GM21576 (cell line): ENCODE data around the gene UBE2V1.
A peak's percentile ranks its signal among the peaks of the same experiment; 100 is the strongest.
"Not testable (repeated sequence)": the region's sequence is repeated elsewhere in the genome, so short reads cannot be mapped to it uniquely, and the experiment has no call there.

ENCODE experiments used
- ATAC-seq: cut with Tn5 transposase; IDR thresholded peaks from one replicate; pipeline ENCODE4 v1.9.1; 2021; ENCODE audit warnings: mild to moderate bottlenecking, moderate library complexity; ENCODE audit not compliant: unreplicated experiment

Gene UBE2V1

DNA sequence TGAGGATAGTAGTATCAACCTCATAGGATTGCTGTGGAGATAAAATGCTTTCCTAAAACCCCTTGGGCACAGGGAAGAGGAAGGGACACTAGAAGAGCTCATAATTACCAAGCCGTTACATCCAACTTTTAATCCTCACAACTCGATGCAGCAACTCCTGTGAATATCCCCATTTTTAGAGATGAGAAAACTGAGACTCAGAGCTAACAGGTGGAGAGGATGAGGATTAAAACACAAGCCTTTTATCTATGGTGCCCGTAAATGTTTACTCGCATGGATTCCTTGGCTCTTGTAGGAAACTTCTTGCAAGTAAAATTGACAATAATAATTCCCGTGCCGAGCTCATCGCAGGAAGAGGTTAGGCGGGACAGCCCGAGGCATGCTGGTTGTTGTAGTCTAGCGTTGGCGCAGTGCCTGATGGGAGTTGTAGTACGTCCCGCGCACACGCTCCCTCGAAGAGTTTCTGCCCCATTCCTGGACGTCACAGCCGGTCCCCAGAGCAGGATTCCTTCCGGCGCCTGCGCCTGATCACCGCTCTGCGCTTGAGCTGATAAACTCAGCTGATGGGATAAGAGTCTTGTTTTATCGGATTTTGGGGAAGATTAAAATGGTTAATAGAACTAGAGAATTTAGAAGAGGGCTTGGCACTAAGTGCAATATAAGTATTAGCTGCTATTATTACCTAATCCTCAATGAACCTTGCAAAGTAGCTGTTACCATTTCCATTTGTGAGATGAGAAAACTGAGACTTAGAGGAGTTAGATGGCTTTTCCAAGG lies 2.8 kb upstream of the UBE2V1 start:
- peak; percentile 58 for ATAC-seq

DNA sequence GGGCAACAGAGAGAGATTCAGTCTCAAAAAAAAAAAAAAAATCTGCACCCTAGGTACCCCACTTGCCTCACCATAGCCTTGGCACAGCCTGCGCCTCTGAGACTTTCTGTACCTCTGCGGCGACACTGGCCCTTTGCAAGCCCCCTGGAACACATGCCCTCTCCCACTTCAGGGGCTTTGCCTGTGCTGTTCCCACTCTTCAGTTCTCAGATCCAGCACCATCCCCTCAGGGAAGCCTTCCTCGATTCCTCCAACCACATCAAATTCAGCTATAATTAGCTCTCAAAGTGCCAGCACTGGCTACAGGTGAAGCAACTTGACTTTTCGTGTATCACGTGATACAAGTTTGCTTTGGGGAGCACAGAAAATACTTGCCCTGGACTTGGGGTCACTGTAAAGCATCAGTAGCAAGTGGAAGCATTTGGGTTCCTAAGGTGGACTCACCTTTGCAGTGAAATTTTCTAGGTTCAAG lies 2.1 kb upstream of the UBE2V1 start:
- no peak for ATAC-seq

DNA sequence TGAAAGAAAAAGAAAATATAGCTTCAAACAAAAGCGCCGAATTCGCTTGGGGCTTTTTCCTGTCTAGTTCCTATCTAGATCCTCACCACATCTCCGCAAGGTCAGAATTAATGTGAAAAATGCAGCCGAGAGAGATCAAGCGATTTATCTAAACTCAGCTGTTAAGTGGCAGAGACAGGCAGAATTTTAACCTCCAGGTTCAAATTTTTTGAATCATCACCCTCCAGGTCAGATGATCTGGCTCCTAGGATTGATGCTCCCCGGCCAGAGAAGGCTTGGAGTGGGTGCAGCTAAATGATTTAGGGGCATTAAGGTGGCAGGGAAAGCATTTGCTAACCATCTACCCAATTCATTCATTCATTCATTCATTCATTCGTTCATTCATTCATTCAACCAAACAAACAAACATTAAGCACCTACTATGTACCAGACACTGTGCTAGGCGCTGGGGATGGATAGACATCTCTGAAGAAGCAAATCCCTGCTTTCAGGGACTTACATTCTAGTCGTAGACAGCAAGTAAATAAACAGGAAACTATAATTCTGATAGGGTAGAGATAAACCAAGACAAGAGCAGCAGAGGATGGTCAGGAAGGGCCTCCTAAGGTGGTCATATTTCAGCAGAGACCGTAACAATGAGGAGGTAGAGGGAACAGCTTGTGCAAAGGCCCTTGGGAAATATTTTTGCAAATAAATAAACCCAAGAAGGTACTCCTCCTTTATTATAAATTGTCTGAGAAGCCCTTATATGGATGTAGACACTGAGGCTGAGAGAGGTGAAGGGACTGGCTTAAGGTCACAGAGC lies 672 bp upstream of the UBE2V1 start:
- ATAC-seq = no peak

DNA sequence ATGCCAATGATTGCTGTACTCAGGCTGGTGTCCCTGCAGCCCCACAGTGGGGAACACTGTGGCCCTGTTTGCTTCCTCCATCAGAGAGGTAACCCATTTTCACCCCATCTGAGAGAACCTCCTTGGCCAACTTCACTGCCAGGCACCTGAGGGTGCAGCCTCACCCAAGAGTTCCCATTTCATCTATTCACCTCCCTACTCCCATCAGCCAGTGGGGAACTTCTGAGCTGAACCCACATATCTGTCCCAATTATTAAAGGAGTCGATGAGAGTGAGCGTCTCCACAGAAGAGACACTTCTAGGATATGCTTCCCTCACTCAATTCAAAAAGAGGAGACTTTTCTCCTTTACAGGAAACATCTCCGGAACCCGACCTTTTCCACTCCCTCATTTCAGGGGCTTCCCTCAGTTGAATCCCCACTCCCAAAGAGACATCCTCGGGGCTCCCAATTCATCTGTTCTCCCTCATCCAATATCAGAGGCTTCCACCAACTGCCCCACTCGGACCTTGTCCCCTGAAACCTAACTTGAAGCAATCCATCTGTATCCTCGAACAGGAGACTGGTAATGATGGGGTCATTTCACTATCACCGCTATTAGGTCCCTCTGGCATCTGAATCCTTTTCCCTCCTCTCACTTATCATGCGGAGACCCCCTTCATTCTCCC lies 988 bp downstream of the UBE2V1 start:
- no peak for ATAC-seq

DNA sequence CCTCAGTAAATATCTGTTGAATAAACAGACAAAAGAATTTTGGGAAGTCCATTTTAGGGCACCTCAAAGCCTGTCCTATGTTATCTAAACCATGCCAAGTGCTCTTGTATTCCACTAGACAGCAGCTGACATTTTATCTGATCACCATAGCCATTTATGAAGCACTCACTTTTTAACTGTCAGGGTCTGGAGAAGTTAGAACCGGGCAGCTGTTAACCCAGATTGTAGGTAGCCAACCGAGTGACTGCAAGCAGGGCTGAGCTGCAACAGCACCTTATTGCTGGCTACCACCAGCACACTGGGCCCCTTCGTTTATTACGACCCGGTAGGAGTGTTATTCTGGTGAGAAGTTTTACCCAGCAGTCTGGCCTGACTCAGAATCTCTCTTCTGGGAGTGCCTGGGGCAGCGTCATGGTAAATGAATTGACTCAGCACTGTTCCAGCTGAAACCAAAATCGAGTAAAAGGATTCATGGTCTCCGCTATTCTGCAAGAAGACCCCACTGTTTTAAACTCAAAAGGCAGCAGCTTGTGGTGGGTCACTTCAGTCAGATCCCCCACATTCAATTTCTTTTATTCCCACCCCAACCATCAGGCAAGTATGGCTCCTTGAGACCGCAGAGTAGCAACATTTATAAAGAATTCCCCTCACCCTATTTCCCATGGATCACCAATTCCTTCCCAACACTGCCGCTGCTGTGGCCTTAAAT lies 1.7 kb downstream of the UBE2V1 start:
- ATAC-seq = no peak

DNA sequence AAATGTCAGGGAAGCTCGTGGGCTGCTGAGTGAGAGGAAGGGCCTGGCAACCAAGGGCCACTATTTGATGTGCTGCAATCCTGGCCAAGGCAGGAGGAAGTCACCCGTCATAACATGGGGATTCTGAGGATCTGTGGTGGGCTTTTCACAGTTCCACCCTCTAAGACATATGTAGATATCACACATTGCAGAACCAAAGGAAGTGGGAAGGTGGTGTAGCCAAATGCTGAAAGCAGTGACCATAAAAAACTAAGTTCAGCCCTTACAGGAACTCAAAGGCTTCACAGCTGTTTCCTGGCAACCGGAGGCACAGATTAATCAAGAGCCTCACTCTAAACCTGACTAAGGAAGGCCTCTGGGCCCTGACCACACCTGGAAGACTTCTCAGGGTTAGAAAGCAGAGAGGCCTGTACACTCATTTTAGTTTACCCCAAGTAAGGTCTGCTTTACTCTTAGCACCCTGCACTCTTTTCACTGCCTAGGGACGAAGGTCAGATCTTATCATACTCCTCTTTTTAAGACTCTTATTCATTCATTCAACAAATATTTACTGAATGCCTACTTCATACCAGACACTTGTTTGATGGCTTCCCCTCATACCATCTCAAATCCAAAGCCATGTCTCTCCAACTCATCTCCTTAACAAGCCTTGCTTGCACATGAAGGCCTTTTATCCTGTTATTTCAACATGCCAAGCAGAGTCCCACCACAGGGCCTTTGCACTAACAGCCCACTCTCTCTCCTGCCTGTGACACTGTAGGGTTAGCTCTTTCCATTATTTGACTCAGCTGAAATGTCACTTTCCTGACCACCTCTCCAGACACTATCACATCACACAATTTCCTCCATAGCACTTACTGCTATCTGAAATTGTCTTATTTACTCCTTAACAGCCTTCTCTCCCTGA lies 2.6 kb downstream of the UBE2V1 start:
- ATAC-seq = no peak

DNA sequence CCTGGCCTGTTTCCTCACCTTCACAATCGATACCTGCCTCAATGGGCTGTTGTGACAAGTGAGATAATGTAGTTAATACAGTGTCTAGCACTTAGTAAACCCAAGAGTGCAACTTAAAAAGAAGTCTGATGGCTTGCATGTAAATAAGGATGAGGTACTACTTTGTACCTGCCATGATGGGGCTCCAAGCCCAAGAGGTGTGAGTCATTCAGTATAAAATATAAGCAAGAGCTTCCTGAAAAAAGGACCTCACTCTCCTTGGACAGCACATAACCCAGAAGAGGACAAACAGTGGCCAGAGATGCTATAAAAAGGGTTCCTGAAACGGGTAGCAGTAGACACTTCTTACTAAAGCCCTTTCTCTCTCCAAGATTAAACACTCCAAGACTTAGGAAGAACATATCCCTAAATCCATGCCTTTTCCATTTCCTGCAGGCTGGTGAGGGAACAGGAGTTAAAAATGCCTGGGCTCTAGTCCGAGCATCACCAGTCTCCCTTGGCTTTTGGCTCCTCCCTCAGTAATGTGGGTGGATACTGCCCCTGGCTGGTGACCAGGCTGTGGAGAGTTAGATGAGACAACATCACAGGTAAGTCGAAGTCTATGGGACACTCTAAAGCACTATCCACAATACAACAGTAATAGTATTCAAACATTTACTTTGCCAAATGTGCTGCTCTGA lies 4.3 kb downstream of the UBE2V1 start:
- ATAC-seq = no peak

DNA sequence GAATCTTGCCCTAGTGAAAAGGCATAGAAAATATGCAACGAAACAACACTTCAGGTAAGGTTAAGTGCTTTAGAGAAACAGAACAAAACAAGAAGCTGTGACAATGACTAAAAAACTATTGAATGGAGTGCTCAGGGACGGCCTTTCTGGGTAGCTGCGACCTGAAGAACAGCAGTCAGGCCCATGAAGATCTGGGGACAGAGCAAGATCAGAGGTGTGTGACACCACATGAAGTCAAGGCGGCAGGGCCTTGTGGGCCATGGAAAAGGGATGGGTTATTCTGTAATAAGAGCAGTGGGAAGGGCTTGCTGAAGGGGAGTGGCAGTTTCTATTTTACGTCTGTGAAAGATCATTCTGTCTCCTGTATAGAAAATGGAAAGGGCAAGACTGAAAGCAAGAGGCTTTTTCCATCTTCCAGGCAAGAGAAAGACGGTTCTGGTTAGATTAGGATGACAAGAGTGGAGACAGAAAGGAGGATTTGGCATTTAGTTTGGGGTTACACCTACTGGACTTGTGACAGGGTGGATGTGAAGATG lies 5.1 kb downstream of the UBE2V1 start:
- no peak for ATAC-seq

DNA sequence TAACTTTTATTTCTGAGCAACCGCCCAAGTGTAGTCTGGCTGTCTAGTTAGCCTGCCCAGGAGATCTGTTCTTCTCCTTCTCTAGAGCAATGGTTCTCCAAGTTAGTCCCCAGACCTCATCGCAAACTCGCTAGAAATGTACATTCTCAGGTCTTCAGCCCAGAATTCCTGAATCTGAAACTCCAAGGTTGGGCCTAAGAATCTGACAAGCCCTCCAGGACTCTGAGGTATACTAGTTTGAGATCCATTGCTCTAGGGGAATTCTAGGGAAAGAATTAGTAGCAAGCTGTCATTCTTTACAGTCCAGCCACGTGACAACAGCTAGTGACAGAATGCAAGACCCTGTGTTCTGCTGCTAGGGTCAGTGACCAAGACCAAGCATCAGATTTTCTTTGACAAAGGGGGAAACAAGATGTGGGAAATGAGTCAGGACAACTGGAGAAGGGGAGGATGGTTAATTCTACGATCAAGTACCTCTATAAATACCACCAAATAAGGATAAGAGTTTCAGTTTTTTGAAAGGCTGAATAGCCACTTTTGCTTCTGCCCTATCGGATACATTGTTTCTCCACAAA lies 5.8 kb downstream of the UBE2V1 start:
- ATAC-seq = no peak

DNA sequence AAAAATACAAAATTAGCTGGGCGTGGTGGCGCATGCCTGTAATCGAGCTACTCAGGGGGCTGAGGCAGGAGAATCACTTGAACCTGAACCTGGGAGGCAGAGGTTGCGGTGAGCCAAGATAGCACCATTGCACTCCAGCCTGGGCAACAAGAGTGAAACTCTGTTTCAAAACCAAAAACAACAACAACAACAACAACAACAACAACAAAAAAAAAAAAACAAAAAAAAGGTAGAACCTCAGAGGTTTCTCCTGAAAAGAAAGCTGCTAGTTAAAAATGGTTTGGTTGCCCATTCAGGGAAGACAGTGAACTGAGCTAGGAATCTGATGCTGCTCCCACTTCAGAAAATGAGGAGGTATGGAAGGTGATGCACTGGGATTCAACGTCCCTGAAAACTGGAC lies 6.3 kb downstream of the UBE2V1 start:
- not testable (repeated sequence) for ATAC-seq

DNA sequence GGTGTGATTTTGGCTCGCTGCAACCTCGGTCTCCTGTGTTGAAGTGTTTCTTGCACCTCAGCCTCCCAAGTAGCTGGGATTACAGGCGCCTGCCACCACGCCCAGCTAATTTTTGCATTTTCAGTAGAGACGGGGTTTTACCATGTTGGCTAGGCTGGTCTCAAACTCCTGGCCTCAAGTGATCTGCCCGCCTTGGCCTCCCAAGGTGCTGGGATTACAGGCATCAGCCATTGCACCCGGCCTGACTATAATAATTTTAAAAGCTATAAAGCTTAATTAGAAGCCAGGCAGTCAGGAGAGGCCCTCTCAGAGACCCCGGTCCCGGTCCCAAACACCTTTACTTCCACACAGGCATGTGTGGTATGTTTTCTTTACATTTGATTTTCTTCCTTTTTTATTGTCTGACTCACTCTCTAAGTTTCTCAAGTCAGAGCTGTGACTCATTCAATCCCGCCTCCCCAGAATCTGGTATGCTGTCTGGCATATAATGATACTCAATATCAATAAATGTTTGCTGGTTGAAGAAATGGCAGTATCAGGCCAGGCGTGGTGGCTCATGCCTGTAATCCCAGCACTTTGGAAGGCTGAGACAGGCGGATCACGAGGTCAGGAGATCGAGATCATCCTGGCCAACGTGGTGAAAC lies 9.4 kb downstream of the UBE2V1 start:
- ATAC-seq = not testable (repeated sequence)

DNA sequence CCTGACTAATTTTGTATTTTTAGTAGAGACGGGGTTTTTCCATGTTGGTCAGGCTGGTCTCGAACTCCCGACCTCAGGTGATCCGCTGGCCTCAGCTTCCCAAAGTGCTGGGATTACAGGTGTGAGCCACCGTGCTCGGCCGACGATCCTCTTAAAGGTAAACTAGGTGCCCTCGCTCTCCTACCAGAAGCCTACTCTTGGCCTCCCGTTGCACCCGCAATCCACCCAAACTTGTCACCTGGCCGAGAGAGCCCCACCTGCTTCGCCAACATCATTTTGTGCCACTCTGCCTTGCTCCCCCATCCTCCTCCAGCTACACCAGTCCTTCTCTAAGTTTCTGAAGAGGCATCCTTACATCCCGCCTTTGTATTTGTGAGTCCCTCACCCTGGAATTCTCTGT lies 10.4 kb downstream of the UBE2V1 start:
- not testable (repeated sequence) for ATAC-seq

DNA sequence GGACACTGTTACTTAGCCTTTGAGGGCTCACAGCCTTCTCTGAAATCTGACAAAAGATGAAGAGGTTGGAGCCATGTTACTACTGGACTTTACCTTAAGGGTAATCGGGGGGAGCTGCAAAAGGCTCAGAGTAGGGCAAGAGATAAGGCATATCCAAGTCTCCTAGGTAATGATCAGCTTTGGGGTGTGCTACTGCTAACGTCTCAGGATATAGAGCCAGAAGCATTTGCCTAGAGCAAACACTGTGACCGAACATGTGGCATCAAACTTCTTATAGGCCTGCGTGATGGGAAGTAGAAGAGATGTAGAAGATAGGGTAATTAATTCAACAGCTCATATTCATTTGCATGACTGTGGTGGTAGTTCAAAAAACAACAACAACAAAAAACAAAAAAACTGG lies 11.1 kb downstream of the UBE2V1 start:
- no peak for ATAC-seq

DNA sequence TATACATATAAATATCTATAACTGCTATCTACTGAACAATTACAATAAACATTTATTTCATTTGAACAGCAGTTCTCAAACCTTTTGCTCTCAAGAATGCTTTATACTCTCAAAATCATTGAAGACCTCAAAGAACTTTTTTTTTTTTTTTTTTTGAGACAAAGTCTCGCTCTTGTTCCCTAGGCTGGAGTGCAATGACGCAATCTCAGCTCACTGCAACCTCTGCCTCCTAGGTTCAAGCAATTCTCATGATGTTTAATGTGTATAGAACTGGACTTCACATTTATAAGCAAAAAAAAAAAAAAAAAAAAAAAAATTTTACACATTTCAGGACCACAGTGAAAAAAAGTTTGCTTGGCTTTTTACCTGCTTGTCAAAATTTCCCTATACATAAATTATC lies 11.7 kb downstream of the UBE2V1 start:
- no peak for ATAC-seq

DNA sequence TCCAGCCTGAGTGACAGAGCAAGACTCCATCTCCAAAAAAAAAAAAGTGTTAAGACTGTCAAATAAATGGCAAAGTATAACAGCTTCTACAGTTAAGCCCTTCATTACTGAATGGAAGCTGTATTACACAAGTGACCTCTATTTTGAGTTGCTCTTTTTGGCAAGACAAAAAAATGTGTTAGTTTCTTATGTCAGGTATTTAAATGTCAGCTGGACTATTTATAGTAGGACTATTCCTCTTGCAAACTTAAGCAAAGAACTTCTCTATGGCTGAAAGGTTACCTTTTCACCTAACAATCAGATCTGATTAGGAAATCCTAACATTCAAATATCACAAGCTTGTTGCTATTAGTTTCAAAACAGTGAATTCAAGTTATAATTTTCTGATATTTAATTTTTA lies 12.4 kb downstream of the UBE2V1 start:
- ATAC-seq = no peak

DNA sequence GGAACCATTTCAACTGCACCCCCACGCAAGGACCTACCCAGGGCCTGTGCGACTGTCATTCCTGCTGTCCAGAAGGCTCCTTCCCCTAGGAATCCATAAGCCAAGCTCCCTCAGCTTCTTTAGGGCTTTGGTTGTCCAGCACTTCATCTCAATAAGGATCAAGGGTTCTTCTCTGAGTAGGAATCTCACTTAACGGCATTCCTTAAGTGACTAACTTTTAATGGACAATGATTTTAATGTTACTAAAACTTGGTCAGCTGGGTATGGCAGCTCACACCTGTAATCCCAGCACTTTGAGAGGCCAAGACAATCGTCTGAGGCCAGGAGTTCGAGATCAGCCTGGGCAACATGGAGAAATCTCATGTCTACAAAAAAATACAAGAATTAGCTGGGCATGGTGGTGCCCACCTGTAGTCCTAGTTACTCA lies 13.4 kb downstream of the UBE2V1 start:
- no peak for ATAC-seq

DNA sequence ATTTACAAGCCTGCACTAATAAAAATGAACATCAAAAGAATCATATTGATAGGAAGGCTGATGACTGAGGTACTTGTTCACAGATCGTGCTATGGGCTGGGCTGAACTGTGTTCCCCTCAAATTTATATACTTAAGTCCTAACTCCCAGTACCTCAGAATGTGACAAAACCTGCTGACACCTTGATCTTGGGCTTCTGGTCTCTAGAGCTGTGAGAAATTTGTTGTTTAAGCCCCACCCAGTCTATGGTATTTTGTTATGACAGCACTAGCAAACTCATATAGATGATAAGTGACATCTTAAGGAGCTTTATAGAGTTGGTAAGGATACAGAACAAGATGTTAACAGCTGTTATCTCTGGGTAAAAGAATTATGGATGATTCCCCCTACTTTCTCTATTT lies 13.8 kb downstream of the UBE2V1 start:
- no peak for ATAC-seq

DNA sequence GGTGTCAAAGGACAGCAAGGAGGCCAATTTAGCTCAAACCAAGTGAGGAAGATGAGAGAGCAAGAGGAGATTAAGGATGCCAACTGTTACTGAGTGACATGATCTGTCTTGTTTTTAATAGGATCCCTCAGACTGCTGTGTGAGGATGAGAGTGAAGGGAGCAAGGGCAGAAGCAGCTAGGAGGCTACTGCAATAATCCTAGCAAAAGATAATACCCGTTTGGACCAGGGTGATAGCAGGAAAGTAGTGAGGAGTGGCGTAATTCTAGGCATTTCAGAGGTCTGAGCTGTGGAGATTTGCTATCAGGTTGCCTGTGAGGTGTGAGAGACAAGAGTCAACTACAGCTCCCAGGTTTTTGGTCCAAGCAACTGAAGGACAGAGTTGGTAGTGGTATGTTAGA lies 14.7 kb downstream of the UBE2V1 start:
- ATAC-seq = no peak
